Fibroblast of pulmonary artery (primary cell): ENCODE data around the gene ST13.
A peak's percentile ranks its signal among the peaks of the same experiment; 100 is the strongest.

ENCODE experiments used
- DNase-seq: peaks from one replicate; pipeline ENCODE4 v3.0.0-alpha.2; 2010; ENCODE audit warnings: low read depth
- H3K4me3 ChIP-seq: replicated peaks from 2 replicates; pipeline ENCODE4 v1.5.1; 2011; ENCODE audit warnings: low read depth, mild to moderate bottlenecking, control low read depth, low read length, moderate library complexity
- CTCF ChIP-seq: IDR thresholded peaks from 2 replicates; pipeline ENCODE4 v1.5.1; 2011; ENCODE audit warnings: mild to moderate bottlenecking, control low read depth, low read length, inconsistent platforms; ENCODE audit errors: missing control alignments

Gene ST13

DNA sequence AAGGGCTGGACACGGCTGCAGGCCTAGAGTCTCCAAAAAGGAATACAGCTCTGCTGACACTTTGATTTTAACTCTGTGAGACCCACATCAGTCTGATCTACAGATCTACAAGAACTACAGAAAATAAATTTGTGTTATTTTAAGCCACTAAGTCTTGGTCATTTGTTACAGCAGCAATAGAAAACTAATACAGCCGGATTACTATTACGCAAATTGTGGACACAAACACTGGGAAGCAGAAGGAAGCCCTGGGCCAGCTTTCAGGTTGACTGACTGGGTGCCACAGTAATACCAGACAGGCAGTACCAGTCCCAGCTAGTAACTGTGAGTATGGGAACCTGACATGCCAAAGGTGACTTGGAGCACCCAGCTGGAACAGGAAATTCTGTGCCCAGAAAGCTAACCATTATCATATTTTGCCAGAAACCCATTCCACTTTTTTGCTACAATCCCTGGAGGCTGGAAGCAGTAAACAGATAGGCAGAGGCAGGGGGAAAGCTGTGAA, 50.7 kb downstream of the ST13 start:
- TF ChIP-seq CTCF = no peak
- DNase-seq = no peak

DNA sequence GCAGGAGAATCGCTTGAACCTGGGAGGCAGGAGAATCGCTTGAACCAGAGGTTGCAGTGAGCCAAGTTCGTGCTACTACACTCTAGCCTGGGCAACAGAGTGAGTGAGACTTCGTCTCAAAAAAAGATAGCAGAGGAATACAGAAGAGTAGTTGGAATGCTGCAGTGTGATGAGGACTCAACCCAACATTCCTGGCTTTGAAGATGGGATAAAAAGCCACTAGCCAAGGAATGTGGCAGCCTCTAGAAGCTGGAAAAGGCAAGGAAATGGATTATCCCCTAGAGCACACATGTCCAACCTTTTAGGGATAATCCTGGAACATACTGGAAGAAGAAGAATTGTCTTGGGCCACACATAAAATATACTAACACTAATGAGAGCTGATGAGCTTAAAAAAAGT, 51.2 kb downstream of the ST13 start:
- H3K4me3 ChIP-seq = no peak overlapping the region
- DNase-seq = no peak
- TF ChIP-seq CTCF = no peak

More for the DNA sequence above, 50.7 kb downstream of the ST13 start:
- no peak overlapping the region for H3K4me3 ChIP-seq

DNA sequence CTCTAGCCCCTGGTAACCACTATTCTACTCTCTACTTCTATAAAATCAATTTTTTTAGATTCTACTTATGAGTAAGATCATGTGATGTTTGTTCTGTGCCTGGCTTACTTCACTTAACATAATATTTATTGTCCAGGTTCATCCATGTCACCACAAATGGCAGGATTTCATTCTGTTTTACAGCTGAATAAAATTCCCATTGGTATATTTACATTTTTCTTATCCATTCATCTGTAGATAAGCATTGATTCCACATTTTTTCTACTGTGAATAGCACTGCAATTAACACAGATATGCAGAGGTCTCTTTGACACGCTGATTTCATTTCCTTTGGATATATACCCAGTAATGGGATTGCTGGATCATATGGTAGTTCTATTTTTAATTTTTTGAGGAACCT, 53.1 kb downstream of the ST13 start:
- TF ChIP-seq CTCF = no peak
- DNase-seq = no peak
- no peak overlapping the region for H3K4me3 ChIP-seq

- no peak for TF ChIP-seq CTCF
- no peak for DNase-seq
- H3K4me3 ChIP-seq = no peak overlapping the region
These were observed 57.4 kb downstream of the ST13 start for GRCh38 chr22:40799008-40799407.

GRCh38 chr22:40797427-40797826, 59.0 kb downstream of the ST13 start:
- DNase-seq = peak; percentile 11
- H3K4me3 ChIP-seq = no peak overlapping the region
- TF ChIP-seq CTCF = no peak

DNA sequence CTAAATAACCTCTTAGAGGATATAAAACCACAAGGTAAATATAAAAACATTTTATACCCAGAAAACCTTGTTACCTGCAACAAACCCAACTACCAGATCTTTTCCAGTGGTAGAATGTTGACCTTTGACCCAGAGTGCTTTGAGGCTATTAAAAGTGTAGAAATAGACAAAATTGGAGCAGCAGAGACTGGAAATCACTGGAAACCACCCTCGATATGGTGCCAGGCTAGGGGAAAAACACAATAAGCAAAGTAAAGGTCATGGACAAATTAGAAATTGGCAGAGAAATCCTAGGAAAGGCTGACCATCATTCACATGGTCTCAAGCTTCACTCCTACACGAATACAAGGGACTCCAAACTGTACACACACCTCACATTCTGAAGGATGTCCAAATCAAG, 64.0 kb downstream of the ST13 start:
- no peak for DNase-seq
- H3K4me3 ChIP-seq = no peak overlapping the region
- TF ChIP-seq CTCF = no peak

GRCh38 chr22:40791241-40791640, 65.2 kb downstream of the ST13 start:
- TF ChIP-seq CTCF = no peak
- peak; percentile 33 for DNase-seq

More at GRCh38 chr22:40791241-40791640, 65.2 kb downstream of the ST13 start:
- no peak overlapping the region for H3K4me3 ChIP-seq
